GM19043 (cell line): ENCODE data around the gene GPR143.

Source experiments
- ATAC-seq: cut with Tn5 transposase; IDR thresholded peaks from one replicate; pipeline ENCODE4 v1.9.1; 2021; ENCODE audit warnings: low read depth; ENCODE audit not compliant: unreplicated experiment

GPR143 gene

GRCh38 chrX:9677098-9677739 is 88.4 kb downstream of the GPR143 start:
- peak; percentile 94 for ATAC-seq

- no peak for ATAC-seq
Measured at GRCh38 chrX:9676738-9677097, 88.9 kb downstream of the GPR143 start.

- ATAC-seq, result no peak
Measured at GRCh38 chrX:9676306-9676705, 89.3 kb downstream of the GPR143 start.
